ENCODE results near the gene AK5.

AK5 gene

GRCh38 chr1:77401384-77401783 lies 119.6 kb downstream of the AK5 start:
- Histone ChIP-seq H2AK5ac (ENCODE audit: low read depth, low read length) (no peak overlapping the region), H3K14ac (ENCODE audit: low read length) (no peak overlapping the region), H3K27me3 (ENCODE audit: control insufficient read depth in 3 of 3, insufficient read depth in 3 of 3, low read depth in 1 of 3, low read length in 3 of 3) (no peaks in the 10 kb centered on the region), H3K9ac (ENCODE audit: low read depth, low read length, poor library complexity) (no peak overlapping the region), H4K8ac (ENCODE audit: low read depth, low read length) (no peak overlapping the region), H3K36me3 (replicated peaks in 1 of 2; ENCODE audit: control insufficient read depth in 2 of 2, insufficient read depth in 2 of 2, low read length in 2 of 2) (no peaks in the 10 kb centered on the region), H2AFZ (ENCODE audit: low read length) (no peak overlapping the region), H3K4me3 (ENCODE audit: low read length in 2 of 2) (no peak overlapping the region), H2BK15ac (ENCODE audit: low read length) (no peak overlapping the region), H2BK12ac (ENCODE audit: low read length) (no peak overlapping the region), H3K4me1 (ENCODE audit: control insufficient read depth in 2 of 2, insufficient read depth in 1 of 2, low read depth in 1 of 2, low read length in 2 of 2) (peaks cover 5 to 8% of the 10 kb centered on the region in 2 donors), H3K9me3 (replicated peaks in 1 of 2; ENCODE audit: control insufficient read depth in 2 of 2, insufficient read depth in 1 of 2, low read depth in 1 of 2, low read length in 2 of 2) (no peaks in the 10 kb centered on the region), H3K4me2 (ENCODE audit: insufficient read depth, low read length, poor library complexity, severe bottlenecking) (no peak overlapping the region), H2BK120ac (ENCODE audit: low read depth, low read length) (no peak overlapping the region), H3K18ac (ENCODE audit: low read length) (no peak overlapping the region), H3K27ac (replicated peaks; ENCODE audit: low read length) (no peak overlapping the region), H2BK5ac (ENCODE audit: low read length) (no peak overlapping the region), H3K79me1 (ENCODE audit: low read depth, low read length) (no peaks in the 10 kb centered on the region), H3K4ac (ENCODE audit: low read length) (no peak overlapping the region), H3K23ac (ENCODE audit: low read depth, low read length, poor library complexity) (no peak overlapping the region), H4K91ac (ENCODE audit: low read depth, low read length, poor library complexity) (no peak overlapping the region)
- DNase-seq (ENCODE audit: low spot score): no peak
- no CpG with 5 or more reads among the region's 2 CpGs for WGBS, 2 donors (ENCODE audit: extremely low coverage in 2 of 2, insufficient read length in 2 of 2, insufficient replicate concordance in 1 of 2)

DNA sequence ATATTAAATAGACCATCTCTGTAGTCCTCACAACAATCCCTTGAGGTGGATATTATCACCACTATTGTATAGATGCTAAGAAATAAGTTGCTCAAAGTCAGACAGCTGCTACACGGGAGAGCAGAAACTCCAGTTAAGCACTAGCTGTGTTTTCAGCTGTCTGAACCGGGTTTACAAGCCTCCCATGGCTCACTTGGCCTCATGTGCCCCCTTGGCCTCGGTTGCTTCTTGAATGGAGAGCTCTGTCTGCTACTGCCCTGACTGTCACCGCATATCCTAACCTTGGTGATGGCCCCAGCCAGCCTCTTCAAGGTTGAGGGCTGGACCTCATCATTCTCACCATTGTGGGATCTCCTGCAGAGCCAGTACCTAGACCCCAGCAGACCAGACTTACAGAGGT lies 123.4 kb downstream of the AK5 start:
- no peaks in the 10 kb centered on the region for H3K27me3 ChIP-seq (ENCODE audit: control insufficient read depth in 3 of 3, insufficient read depth in 3 of 3, low read depth in 1 of 3, low read length in 3 of 3)
- H3K36me3 ChIP-seq (replicated peaks in 1 of 2; ENCODE audit: control insufficient read depth in 2 of 2, insufficient read depth in 2 of 2, low read length in 2 of 2): no peaks in the 10 kb centered on the region
- H3K4me1 ChIP-seq (ENCODE audit: control insufficient read depth in 2 of 2, insufficient read depth in 1 of 2, low read depth in 1 of 2, low read length in 2 of 2): no peaks in the 10 kb centered on the region
- H3K18ac ChIP-seq (ENCODE audit: low read length): no peak overlapping the region
- H2BK5ac ChIP-seq (ENCODE audit: low read length): no peak overlapping the region
- no peak for DNase-seq (ENCODE audit: low spot score)
- H3K23ac ChIP-seq (ENCODE audit: low read depth, low read length, poor library complexity): no peak overlapping the region
- no peak overlapping the region for H3K14ac ChIP-seq (ENCODE audit: low read length)
- no peak overlapping the region for H2BK15ac ChIP-seq (ENCODE audit: low read length)
- H3K9me3 ChIP-seq (replicated peaks in 1 of 2; ENCODE audit: control insufficient read depth in 2 of 2, insufficient read depth in 1 of 2, low read depth in 1 of 2, low read length in 2 of 2): peaks cover 0 to 9% of the 10 kb centered on the region in 2 donors
- H2AK5ac ChIP-seq (ENCODE audit: low read depth, low read length): no peak overlapping the region
- H2AFZ ChIP-seq (ENCODE audit: low read length): no peak overlapping the region
- H3K4me2 ChIP-seq (ENCODE audit: insufficient read depth, low read length, poor library complexity, severe bottlenecking): no peak overlapping the region
- H3K79me1 ChIP-seq (ENCODE audit: low read depth, low read length): no peaks in the 10 kb centered on the region
- no peak overlapping the region for H2BK12ac ChIP-seq (ENCODE audit: low read length)
- H3K4me3 ChIP-seq (ENCODE audit: low read length in 2 of 2): no peak overlapping the region
- H3K4ac ChIP-seq (ENCODE audit: low read length): no peak overlapping the region
- no peak overlapping the region for H3K27ac ChIP-seq (replicated peaks; ENCODE audit: low read length)
- H3K9ac ChIP-seq (ENCODE audit: low read depth, low read length, poor library complexity): no peak overlapping the region
- H2BK120ac ChIP-seq (ENCODE audit: low read depth, low read length): no peak overlapping the region
- no peak overlapping the region for H4K8ac ChIP-seq (ENCODE audit: low read depth, low read length)
- no CpG with 5 or more reads among the region's 4 CpGs for WGBS, 2 donors (ENCODE audit: extremely low coverage in 2 of 2, insufficient read length in 2 of 2, insufficient replicate concordance in 1 of 2)
- no peak overlapping the region for H4K91ac ChIP-seq (ENCODE audit: low read depth, low read length, poor library complexity)

GRCh38 chr1:77406661-77407060 lies 124.8 kb downstream of the AK5 start:
- Histone ChIP-seq H3K79me1 (ENCODE audit: low read depth, low read length) (no peaks in the 10 kb centered on the region), H3K14ac (ENCODE audit: low read length) (no peak overlapping the region), H2BK15ac (ENCODE audit: low read length) (no peak overlapping the region), H4K91ac (ENCODE audit: low read depth, low read length, poor library complexity) (no peak overlapping the region), H3K9me3 (replicated peaks in 1 of 2; ENCODE audit: control insufficient read depth in 2 of 2, insufficient read depth in 1 of 2, low read depth in 1 of 2, low read length in 2 of 2) (peaks cover 0 to 9% of the 10 kb centered on the region in 2 donors), H3K4me2 (ENCODE audit: insufficient read depth, low read length, poor library complexity, severe bottlenecking) (no peak overlapping the region), H3K9ac (ENCODE audit: low read depth, low read length, poor library complexity) (no peak overlapping the region), H3K18ac (ENCODE audit: low read length) (no peak overlapping the region), H2AFZ (ENCODE audit: low read length) (no peak overlapping the region), H3K27me3 (ENCODE audit: control insufficient read depth in 3 of 3, insufficient read depth in 3 of 3, low read depth in 1 of 3, low read length in 3 of 3) (no peaks in the 10 kb centered on the region), H3K4ac (ENCODE audit: low read length) (no peak overlapping the region), H2BK120ac (ENCODE audit: low read depth, low read length) (no peak overlapping the region), H3K4me1 (ENCODE audit: control insufficient read depth in 2 of 2, insufficient read depth in 1 of 2, low read depth in 1 of 2, low read length in 2 of 2) (peaks cover 0 to 3% of the 10 kb centered on the region in 2 donors), H2AK5ac (ENCODE audit: low read depth, low read length) (no peak overlapping the region), H2BK5ac (ENCODE audit: low read length) (no peak overlapping the region), H2BK12ac (ENCODE audit: low read length) (no peak overlapping the region), H3K4me3 (ENCODE audit: low read length in 2 of 2) (no peak overlapping the region), H3K23ac (ENCODE audit: low read depth, low read length, poor library complexity) (no peak overlapping the region), H3K27ac (replicated peaks; ENCODE audit: low read length) (no peak overlapping the region), H4K8ac (ENCODE audit: low read depth, low read length) (no peak overlapping the region), H3K36me3 (replicated peaks in 1 of 2; ENCODE audit: control insufficient read depth in 2 of 2, insufficient read depth in 2 of 2, low read length in 2 of 2) (no peaks in the 10 kb centered on the region)
- DNase-seq (ENCODE audit: low spot score): no peak

- no peak for DNase-seq (ENCODE audit: low spot score)
- Histone ChIP-seq H4K91ac (ENCODE audit: low read depth, low read length, poor library complexity) (no peak overlapping the region), H3K4ac (ENCODE audit: low read length) (no peak overlapping the region), H2BK5ac (ENCODE audit: low read length) (no peak overlapping the region), H3K4me1 (ENCODE audit: control insufficient read depth in 2 of 2, insufficient read depth in 1 of 2, low read depth in 1 of 2, low read length in 2 of 2) (peaks cover 7 to 11% of the 10 kb centered on the region in 2 donors), H2BK120ac (ENCODE audit: low read depth, low read length) (no peak overlapping the region), H3K27ac (replicated peaks; ENCODE audit: low read length) (no peak overlapping the region), H3K14ac (ENCODE audit: low read length) (no peak overlapping the region), H4K8ac (ENCODE audit: low read depth, low read length) (no peak overlapping the region), H2AFZ (ENCODE audit: low read length) (no peak overlapping the region), H3K23ac (ENCODE audit: low read depth, low read length, poor library complexity) (no peak overlapping the region), H2AK5ac (ENCODE audit: low read depth, low read length) (no peak overlapping the region), H3K9ac (ENCODE audit: low read depth, low read length, poor library complexity) (no peak overlapping the region), H3K79me1 (ENCODE audit: low read depth, low read length) (no peaks in the 10 kb centered on the region), H2BK12ac (ENCODE audit: low read length) (no peak overlapping the region), H3K36me3 (replicated peaks in 1 of 2; ENCODE audit: control insufficient read depth in 2 of 2, insufficient read depth in 2 of 2, low read length in 2 of 2) (no peaks in the 10 kb centered on the region), H3K27me3 (ENCODE audit: control insufficient read depth in 3 of 3, insufficient read depth in 3 of 3, low read depth in 1 of 3, low read length in 3 of 3) (no peaks in the 10 kb centered on the region), H3K4me3 (ENCODE audit: low read length in 2 of 2) (no peak overlapping the region), H3K18ac (ENCODE audit: low read length) (no peak overlapping the region), H2BK15ac (ENCODE audit: low read length) (no peak overlapping the region), H3K9me3 (replicated peaks in 1 of 2; ENCODE audit: control insufficient read depth in 2 of 2, insufficient read depth in 1 of 2, low read depth in 1 of 2, low read length in 2 of 2) (peaks cover 0 to 9% of the 10 kb centered on the region in 2 donors), H3K4me2 (ENCODE audit: insufficient read depth, low read length, poor library complexity, severe bottlenecking) (no peak overlapping the region)
These were observed 126.0 kb downstream of the AK5 start for GRCh38 chr1:77407738-77408375.
